Lower lobe of right lung (tissue), 2 donors: ENCODE data around the gene COL21A1. TPM values are rescaled to one million over a fixed set of nuclear protein-coding genes. Genes with fewer than 3 reads are reported as not detected.

Experiments
- ATAC-seq, 2 donors: fragments of 200-7000 bp; cut with Tn5 transposase; one replicate each; pipeline ENCODE4 v1.9.1; 2020 to 2022; ENCODE audit warnings: mild to moderate bottlenecking in 2 of 2, moderate library complexity in 2 of 2
- DNase-seq: peaks from one replicate; pipeline ENCODE4 v3.0.0-alpha.2; 2020
- H3K27ac ChIP-seq: fragments of 200-600 bp; one replicate; pipeline ENCODE4 v1.8.0; 2022
- H3K27me3 ChIP-seq: fragments of 200-600 bp; one replicate; pipeline ENCODE4 v1.8.0; 2022; ENCODE audit warnings: low read depth
- H3K36me3 ChIP-seq: fragments of 200-600 bp; one replicate; pipeline ENCODE4 v1.8.0; 2022; ENCODE audit warnings: mild to moderate bottlenecking
- H3K4me1 ChIP-seq: fragments of 200-600 bp; one replicate; pipeline ENCODE4 v1.8.0; 2022
- H3K4me3 ChIP-seq: fragments of 200-600 bp; one replicate; pipeline ENCODE4 v1.8.0; 2022; ENCODE audit warnings: mild to moderate bottlenecking
- H3K9me3 ChIP-seq: fragments of 200-600 bp; one replicate; pipeline ENCODE4 v1.8.0; 2022
- intact Hi-C: fragments of 100-400 bp; cut with DNase I; formaldehyde crosslinking; loops from one replicate; pipeline ENCODE4 v1.11.0; 2022
- total RNA-seq: library from RNA; stranded (reverse); fragmentation: NEBNext Ultra II Directional; extraction: Animal tissue kit (Norgen Biotek cat#: 25700); gene quantifications from one replicate; pipeline ENCODE4 v1.2.1, GENCODE V29; 2021
- TF ChIP-seq, protein P1 (sequence below): fragments of 200-600 bp; IDR thresholded peaks from one replicate; pipeline ENCODE4 v1.8.0; 2022; ENCODE audit warnings: antibody characterized with exemption, mild to moderate bottlenecking
- donor health status: DM: no; HTN: yes; CAD: no; lungs with severe emphysema.

Gene COL21A1
- total RNA-seq, 1 donor from 2014 or later: 9.4 TPM

DNA sequence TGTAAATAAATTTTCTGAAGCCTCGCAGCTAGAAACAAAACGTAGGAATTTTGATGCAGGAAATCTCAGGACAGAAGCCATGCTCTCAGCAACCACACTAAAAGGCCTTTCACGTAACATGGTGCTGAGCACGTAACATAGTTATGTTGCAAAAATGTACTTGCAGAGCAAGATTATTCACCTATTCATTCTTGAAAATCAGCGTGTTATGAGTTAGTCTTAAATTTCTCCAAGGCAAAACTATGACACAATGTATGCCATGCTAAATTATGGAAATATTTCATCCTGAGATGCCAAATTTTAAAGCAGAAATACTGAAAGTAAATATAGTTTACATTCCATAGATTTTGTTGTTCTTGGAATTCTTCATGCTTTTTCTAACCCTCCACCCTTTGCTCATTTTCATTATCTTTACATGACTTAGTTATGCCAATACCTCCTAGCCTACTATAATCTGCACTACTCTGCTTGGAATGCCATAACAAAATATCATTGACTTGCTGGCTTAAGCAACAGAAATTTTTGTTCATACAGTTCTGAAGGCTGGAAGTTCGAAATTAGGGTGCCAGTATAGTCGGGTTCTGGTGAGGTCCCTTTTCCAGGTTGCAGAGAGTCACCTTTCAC, 192.2 kb downstream of the COL21A1 start:
- no peaks in the 10 kb centered on the region for H3K4me1 ChIP-seq
- TF ChIP-seq, protein P1, sequence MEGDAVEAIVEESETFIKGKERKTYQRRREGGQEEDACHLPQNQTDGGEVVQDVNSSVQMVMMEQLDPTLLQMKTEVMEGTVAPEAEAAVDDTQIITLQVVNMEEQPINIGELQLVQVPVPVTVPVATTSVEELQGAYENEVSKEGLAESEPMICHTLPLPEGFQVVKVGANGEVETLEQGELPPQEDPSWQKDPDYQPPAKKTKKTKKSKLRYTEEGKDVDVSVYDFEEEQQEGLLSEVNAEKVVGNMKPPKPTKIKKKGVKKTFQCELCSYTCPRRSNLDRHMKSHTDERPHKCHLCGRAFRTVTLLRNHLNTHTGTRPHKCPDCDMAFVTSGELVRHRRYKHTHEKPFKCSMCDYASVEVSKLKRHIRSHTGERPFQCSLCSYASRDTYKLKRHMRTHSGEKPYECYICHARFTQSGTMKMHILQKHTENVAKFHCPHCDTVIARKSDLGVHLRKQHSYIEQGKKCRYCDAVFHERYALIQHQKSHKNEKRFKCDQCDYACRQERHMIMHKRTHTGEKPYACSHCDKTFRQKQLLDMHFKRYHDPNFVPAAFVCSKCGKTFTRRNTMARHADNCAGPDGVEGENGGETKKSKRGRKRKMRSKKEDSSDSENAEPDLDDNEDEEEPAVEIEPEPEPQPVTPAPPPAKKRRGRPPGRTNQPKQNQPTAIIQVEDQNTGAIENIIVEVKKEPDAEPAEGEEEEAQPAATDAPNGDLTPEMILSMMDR: no peak
- H3K27ac ChIP-seq: no peak overlapping the region
- no peaks in the 10 kb centered on the region for H3K9me3 ChIP-seq
- DNase-seq (no peak), ATAC-seq (no peak)
- H3K36me3 ChIP-seq: no peaks in the 10 kb centered on the region
- H3K4me3 ChIP-seq: no peak overlapping the region
- no peaks in the 10 kb centered on the region for H3K27me3 ChIP-seq
- intact Hi-C loops: no loop called here

DNA sequence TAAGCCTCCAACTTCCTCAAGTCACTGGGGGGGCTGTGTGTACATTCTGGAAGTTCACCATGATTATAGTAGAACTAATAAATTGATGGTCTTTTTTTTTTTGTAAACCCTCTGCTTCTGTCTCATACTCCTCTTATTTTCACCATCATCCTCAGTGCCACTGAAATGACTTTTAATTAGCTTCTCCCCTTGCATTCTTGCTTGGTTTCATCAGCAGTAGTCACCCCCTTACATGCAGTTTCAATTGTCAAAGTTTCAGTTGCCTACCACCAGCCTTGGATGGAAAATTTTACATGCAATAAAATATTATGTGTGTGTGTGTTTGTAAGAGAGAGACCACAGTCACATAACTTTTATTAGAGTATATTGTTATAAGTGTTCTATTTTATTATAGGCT, 196.2 kb downstream of the COL21A1 start:
- DNase-seq (no peak), ATAC-seq (no peak)
- Histone ChIP-seq H3K9me3 (no peaks in the 10 kb centered on the region), H3K36me3 (no peaks in the 10 kb centered on the region), H3K27me3 (no peaks in the 10 kb centered on the region), H3K4me3 (no peak overlapping the region), H3K27ac (no peak overlapping the region), H3K4me1 (no peaks in the 10 kb centered on the region)
- intact Hi-C loops: no loop called here
- TF ChIP-seq, protein P1: no peak

DNA sequence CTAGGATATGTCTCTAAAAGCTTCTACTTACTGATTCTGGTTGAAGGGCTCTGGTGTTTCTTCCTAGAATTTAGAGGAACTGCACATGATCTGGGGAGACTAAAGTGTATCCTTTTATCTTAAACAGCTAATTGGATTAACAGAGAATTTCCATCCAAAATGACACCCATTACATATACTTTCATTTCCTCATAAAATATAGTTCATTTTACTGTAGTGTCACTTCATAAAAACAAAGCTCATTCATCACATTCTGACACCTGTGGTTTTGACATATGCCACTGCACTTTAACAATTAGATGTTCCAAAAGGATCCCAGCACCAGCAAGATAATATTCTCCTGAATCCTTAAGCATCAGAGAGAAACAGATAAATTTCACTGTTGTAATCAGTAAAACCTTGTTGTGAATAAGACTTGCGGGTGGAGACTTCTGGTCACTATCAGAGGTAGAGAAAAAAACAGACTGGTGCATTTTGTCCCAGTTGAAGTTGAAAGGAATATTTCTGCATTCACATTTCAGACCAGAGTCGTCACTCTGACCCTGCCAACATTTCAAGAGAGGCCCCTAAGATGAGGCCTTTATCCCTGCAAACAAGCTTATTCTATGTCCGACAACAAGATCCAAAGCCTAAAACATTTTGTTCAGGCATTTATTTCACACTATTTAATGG, 196.7 kb downstream of the COL21A1 start:
- H3K27me3 ChIP-seq: no peaks in the 10 kb centered on the region
- no peaks in the 10 kb centered on the region for H3K9me3 ChIP-seq
- H3K4me3 ChIP-seq: no peak overlapping the region
- ATAC-seq (no peak), DNase-seq (no peak)
- TF ChIP-seq, protein P1: no peak
- intact Hi-C loops: no loop called here
- H3K27ac ChIP-seq: no peak overlapping the region
- H3K36me3 ChIP-seq: no peaks in the 10 kb centered on the region
- H3K4me1 ChIP-seq: no peaks in the 10 kb centered on the region

DNA sequence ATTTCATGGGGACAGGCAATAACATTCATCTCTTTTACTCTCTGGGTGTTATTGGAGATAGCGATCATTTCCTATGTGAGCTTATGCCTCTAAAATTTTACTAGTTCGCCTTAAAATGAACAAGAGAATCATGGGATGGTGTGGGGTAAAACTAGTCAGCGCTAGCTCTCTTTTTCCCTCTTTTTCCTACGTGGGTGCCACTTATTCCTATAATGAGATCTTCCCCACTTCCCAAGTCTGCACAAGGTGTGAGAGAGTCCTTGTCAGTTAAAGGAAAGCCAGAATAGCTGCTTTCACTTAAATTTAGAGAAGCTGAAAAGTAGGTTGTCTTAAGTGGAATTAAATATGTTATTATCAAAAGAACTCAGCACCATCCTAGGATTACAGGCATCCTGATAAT, 198.8 kb downstream of the COL21A1 start:
- intact Hi-C loops: no loop called here
- DNase-seq: no peak
- no peaks in the 10 kb centered on the region for H3K9me3 ChIP-seq
- TF ChIP-seq, protein P1: no peak
- no peak overlapping the region for H3K4me3 ChIP-seq
- no peak overlapping the region for H3K27ac ChIP-seq
- ATAC-seq: no peak
- H3K27me3 ChIP-seq: no peaks in the 10 kb centered on the region
- H3K4me1 ChIP-seq: no peaks in the 10 kb centered on the region
- H3K36me3 ChIP-seq: no peaks in the 10 kb centered on the region

DNA sequence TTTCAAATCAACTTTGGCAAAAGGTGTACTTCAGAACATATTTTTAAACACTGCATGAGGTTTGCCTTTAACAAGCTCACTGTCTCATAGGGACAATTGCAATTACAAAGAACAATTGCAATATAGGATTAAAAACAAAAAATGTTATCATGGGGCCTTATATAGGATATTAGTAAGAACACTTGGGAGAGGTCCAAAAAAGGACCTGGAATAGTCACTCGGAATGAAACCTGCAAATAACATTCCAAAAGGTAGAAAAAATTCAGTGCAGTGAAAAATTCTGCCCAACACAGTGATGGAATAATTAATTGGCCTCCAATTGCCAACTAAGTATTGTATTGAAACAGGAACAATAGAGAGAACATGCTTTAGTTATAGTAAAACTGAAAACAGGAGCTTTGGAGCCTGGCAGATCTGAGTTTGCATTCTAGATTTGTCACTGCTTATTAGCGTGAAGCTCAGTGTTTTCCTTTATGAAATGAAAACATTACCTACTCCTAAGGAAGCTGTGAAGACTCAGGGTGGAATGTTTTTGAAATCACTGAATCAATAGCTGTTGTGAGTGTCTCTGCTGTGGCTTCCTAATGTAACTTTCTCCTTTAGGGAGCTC, 199.3 kb downstream of the COL21A1 start:
- Histone ChIP-seq H3K27ac (no peak overlapping the region), H3K27me3 (no peaks in the 10 kb centered on the region), H3K4me1 (no peaks in the 10 kb centered on the region), H3K4me3 (no peak overlapping the region), H3K9me3 (no peaks in the 10 kb centered on the region), H3K36me3 (no peaks in the 10 kb centered on the region)
- intact Hi-C loops: no loop called here
- ATAC-seq (no peak), DNase-seq (no peak)
- TF ChIP-seq, protein P1: no peak
